MM.1S (cell line): ENCODE results near the gene DCLK1.

Source experiments
- DNase-seq: peaks from one replicate; pipeline ENCODE4 v3.0.0-alpha.2; 2015
- H2AFZ ChIP-seq: fragments of 300-600 bp; sonication (generic); 2 replicates; pipeline ENCODE4 v1.6.0; 2016; ENCODE audit warnings: antibody characterized with exemption, low read length
- H3F3A ChIP-seq: fragments of 300-600 bp; sonication (generic); 2 replicates; pipeline ENCODE4 v1.6.1; 2016; ENCODE audit warnings: mild to moderate bottlenecking, antibody characterized with exemption, low read length, moderate library complexity, mixed read lengths; ENCODE audit not compliant: insufficient read depth
- H3K27ac ChIP-seq: fragments of 300-600 bp; sonication (generic); 2 replicates; pipeline ENCODE4 v1.5.1; 2016; ENCODE audit warnings: mild to moderate bottlenecking, low read length
- H3K27me3 ChIP-seq: fragments of 300-600 bp; sonication (generic); replicated peaks from 2 replicates; pipeline ENCODE4 v1.6.0; 2016; ENCODE audit warnings: low read length; ENCODE audit not compliant: insufficient read depth
- H3K36me3 ChIP-seq: fragments of 300-600 bp; sonication (generic); replicated peaks from 2 replicates; pipeline ENCODE4 v1.6.1; 2016; ENCODE audit warnings: mild to moderate bottlenecking, low read length, mixed read lengths; ENCODE audit not compliant: insufficient read depth
- H3K4me1 ChIP-seq: fragments of 300-600 bp; sonication (generic); 2 replicates; pipeline ENCODE4 v1.6.1; 2016; ENCODE audit warnings: low read length, mixed read lengths
- H3K4me2 ChIP-seq: fragments of 300-600 bp; sonication (generic); 2 replicates; pipeline ENCODE4 v1.6.0; 2016; ENCODE audit warnings: low read depth, low read length
- H3K4me3 ChIP-seq: fragments of 300-600 bp; sonication (generic); 2 replicates; pipeline ENCODE4 v1.5.1; 2016; ENCODE audit warnings: low read length, mixed read lengths
- H3K79me2 ChIP-seq: fragments of 300-600 bp; sonication (generic); 2 replicates; pipeline ENCODE4 v1.6.1; 2016; ENCODE audit warnings: mixed run types, low read length, mixed read lengths
- H3K9ac ChIP-seq: fragments of 300-600 bp; sonication (generic); 2 replicates; pipeline ENCODE4 v1.6.1; 2016; ENCODE audit warnings: low read length, mixed read lengths
- H3K9me2 ChIP-seq: fragments of 300-600 bp; sonication (generic); replicated peaks from 2 replicates; pipeline ENCODE4 v1.6.1; 2016; ENCODE audit warnings: mild to moderate bottlenecking, low read length, mixed read lengths; ENCODE audit not compliant: insufficient read depth
- H3K9me3 ChIP-seq: fragments of 300-600 bp; sonication (generic); replicated peaks from 2 replicates; pipeline ENCODE4 v1.6.1; 2016; ENCODE audit warnings: mild to moderate bottlenecking, low read length, mixed read lengths; ENCODE audit not compliant: insufficient read depth
- H4K20me1 ChIP-seq: fragments of 300-600 bp; sonication (generic); 2 replicates; pipeline ENCODE4 v1.6.1; 2016; ENCODE audit warnings: mild to moderate bottlenecking, low read length, moderate library complexity, mixed read lengths; ENCODE audit not compliant: insufficient read depth
- EZH2 ChIP-seq: fragments of 300-600 bp; sonication (generic); optimal IDR thresholded peaks from 2 replicates; pipeline ENCODE3; 2017; ENCODE audit warnings: low read depth, mild to moderate bottlenecking, antibody characterized with exemption, low read length, mixed read lengths
- EZH2phosphoT487 ChIP-seq: fragments of 300-600 bp; sonication (generic); IDR thresholded peaks from 2 replicates; pipeline ENCODE4 v1.6.1; 2018; ENCODE audit warnings: antibody characterized with exemption, low read length
- TF ChIP-seq, protein P1 (sequence below): fragments of 300-600 bp; sonication (generic); IDR thresholded peaks from 2 replicates; pipeline ENCODE4 v1.5.1; 2016; ENCODE audit warnings: antibody characterized with exemption, low read length, mixed read lengths

The DCLK1 gene

DNA sequence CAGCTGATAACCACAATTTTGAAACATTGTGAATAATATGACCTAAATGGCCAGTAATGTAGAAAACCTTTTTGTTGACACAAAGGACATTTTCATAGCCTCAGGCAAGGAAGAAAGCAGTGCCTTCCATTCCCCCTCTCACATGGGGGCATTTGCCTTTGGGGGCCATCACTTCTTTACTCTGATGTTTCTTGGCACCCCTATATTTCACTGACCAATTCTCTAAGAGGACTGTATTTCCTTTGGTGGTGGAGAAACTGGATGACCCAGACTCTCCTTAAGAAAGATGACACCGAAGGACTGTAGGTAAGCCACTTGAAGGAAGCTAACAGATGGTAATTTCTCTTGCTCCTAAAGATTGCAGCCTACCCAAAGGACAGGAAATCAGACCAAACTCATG lies 254.6 kb downstream of the DCLK1 start:
- Histone ChIP-seq H3K36me3 (no peaks in the 10 kb centered on the region), H3K79me2 (no peaks in the 10 kb centered on the region), H3K4me3 (no peak overlapping the region), H3K27me3 (no peaks in the 10 kb centered on the region), H3K4me1 (no peaks in the 10 kb centered on the region), H3K27ac (no peak overlapping the region), H3K9me2 (no peaks in the 10 kb centered on the region), H3F3A (no peaks in the 10 kb centered on the region), H4K20me1 (no peaks in the 10 kb centered on the region), H3K4me2 (no peak overlapping the region), H3K9ac (no peak overlapping the region), H3K9me3 (no peaks in the 10 kb centered on the region), H2AFZ (no peak overlapping the region)
- TF ChIP-seq, protein P1, sequence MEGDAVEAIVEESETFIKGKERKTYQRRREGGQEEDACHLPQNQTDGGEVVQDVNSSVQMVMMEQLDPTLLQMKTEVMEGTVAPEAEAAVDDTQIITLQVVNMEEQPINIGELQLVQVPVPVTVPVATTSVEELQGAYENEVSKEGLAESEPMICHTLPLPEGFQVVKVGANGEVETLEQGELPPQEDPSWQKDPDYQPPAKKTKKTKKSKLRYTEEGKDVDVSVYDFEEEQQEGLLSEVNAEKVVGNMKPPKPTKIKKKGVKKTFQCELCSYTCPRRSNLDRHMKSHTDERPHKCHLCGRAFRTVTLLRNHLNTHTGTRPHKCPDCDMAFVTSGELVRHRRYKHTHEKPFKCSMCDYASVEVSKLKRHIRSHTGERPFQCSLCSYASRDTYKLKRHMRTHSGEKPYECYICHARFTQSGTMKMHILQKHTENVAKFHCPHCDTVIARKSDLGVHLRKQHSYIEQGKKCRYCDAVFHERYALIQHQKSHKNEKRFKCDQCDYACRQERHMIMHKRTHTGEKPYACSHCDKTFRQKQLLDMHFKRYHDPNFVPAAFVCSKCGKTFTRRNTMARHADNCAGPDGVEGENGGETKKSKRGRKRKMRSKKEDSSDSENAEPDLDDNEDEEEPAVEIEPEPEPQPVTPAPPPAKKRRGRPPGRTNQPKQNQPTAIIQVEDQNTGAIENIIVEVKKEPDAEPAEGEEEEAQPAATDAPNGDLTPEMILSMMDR, result no peak
- TF ChIP-seq EZH2phosphoT487, result no peak
- no peak for TF ChIP-seq EZH2
- no peak for DNase-seq

DNA sequence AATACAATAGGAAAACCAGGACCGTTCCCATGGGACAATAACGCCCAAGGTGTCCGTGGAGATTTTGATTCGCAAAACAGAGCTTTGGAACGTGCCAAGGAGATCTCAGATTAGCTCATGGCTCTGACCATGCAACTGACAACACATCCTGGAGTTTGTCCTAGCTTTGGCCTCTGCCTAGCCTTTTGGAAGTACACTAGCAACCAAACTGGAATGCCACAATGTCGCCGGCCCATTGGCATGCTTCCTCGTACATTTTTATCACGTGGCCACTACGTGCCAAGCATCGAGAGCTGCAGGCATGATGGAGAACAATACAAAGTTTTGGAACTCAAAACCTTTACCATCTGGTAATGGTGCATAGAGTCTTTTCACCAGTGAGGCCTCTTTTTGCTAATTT lies 256.5 kb downstream of the DCLK1 start:
- no peaks in the 10 kb centered on the region for H3K9me2 ChIP-seq

DNA sequence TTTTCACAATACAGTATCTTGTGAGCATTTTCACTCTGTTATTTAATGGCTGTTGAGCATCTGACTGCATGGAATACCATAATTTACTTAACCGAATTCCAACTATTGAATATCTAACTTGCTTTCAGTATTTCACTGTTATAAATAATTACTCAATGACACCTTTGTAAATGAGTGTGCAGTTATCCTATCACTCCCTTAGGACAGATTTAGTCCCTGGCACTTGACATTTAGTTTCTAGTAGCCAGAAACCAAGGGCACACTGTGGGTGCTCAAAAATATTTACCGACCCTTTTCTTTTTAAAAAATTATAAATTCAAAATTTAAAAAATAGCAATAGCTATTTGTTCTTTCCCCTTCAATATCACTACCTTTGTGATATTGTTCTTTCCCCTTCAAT lies 258.8 kb downstream of the DCLK1 start:
- Histone ChIP-seq H3K4me3 (no peak overlapping the region), H3K36me3 (no peaks in the 10 kb centered on the region), H3K27ac (no peak overlapping the region), H3K4me2 (no peak overlapping the region), H3K9me3 (no peaks in the 10 kb centered on the region), H3K27me3 (no peaks in the 10 kb centered on the region), H3K9me2 (no peaks in the 10 kb centered on the region), H3K4me1 (no peaks in the 10 kb centered on the region), H2AFZ (no peak overlapping the region), H4K20me1 (no peaks in the 10 kb centered on the region), H3F3A (no peaks in the 10 kb centered on the region), H3K79me2 (no peaks in the 10 kb centered on the region), H3K9ac (no peak overlapping the region)
- TF ChIP-seq EZH2phosphoT487 (no peak), EZH2 (no peak)
- TF ChIP-seq, protein P1, result no peak
- no peak for DNase-seq

More for the DNA sequence above, 256.5 kb downstream of the DCLK1 start:
- TF ChIP-seq EZH2 (no peak), EZH2phosphoT487 (no peak)
- TF ChIP-seq, protein P1, result no peak
- Histone ChIP-seq H3K79me2 (no peaks in the 10 kb centered on the region), H3K4me1 (no peaks in the 10 kb centered on the region), H3K9ac (no peak overlapping the region), H3K36me3 (no peaks in the 10 kb centered on the region), H3K9me3 (no peaks in the 10 kb centered on the region), H3K27me3 (no peaks in the 10 kb centered on the region), H3F3A (no peaks in the 10 kb centered on the region), H2AFZ (no peak overlapping the region), H3K4me3 (no peak overlapping the region), H3K4me2 (no peak overlapping the region), H3K27ac (no peak overlapping the region), H4K20me1 (no peaks in the 10 kb centered on the region)
- no peak for DNase-seq
